ENCODE measurements around the gene HGF.

Gene HGF

DNA sequence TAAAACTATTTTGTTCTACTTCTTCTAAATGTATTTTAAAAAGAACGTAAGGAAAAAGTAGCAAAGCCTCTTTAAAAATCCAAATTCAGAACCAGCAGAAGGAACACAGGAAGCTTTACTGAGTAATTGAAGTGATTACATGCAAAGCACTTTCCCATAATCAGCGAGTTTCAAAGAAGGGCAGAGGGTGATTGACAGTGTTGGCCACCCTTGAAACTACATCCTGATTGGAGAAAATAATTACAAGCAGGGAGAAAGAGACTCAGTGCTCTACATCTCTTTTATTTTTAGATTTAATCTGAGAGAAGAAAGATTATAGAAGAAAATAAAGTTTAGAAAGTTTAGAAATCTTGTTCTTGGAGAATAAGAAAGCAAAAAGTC, 20.3 kb upstream of the HGF start:
- DNase-seq (ENCODE audit: low spot score in 2 of 2) = no peak
- no peak overlapping the region for H3K27ac Mint-ChIP-seq (ENCODE audit: low read depth)

DNA sequence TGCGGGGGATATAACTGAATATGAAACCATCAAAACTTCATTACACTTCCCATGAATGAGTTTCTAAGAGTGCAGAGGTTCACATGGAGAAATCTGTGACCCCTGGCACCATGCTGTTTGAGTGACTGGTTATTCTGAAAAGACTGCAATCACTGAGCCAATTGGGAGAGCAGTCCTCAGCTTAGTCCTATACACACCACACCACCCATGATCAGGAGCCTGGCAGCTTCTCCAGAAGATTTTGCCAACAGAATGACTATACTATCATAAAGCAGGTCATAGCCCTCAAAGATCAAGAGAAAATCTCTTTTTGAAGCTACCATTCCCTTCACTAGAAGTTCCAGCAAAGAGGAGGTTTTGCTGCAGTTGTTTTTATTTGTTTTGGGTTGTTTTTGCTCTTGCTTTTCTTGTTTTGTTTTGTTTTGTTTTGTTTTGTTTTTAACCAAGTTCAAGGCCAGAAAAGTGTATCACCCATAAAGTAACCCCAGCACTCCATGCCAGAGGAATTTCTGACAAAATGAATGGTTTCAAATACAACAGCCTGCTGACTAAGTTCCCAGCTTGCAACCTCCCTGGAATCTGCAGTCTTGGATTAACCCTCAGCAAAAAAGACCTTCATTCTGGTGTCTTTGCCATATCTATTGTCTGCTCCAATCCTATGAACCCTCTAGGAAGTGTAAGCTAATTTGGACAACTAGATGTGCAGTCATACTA, 19.7 kb upstream of the HGF start:
- no peak for DNase-seq (ENCODE audit: low spot score in 2 of 2)
- Mint-ChIP-seq H3K27ac (ENCODE audit: low read depth) (no peak overlapping the region), H3K4me3 (no peak overlapping the region)

More for the DNA sequence above, 20.3 kb upstream of the HGF start:
- no peak overlapping the region for H3K4me3 Mint-ChIP-seq
- H3K27me3 Mint-ChIP-seq = no peaks in the 10 kb centered on the region
- H3K36me3 Mint-ChIP-seq (ENCODE audit: insufficient read depth) = no peaks in the 10 kb centered on the region
- peaks cover 5% of the 10 kb centered on the region for H3K9me3 Mint-ChIP-seq
- ATAC-seq (replicated peaks; ENCODE audit: extremely low read depth, poor library complexity, severe bottlenecking) = no peak
- H3K4me1 Mint-ChIP-seq = no peaks in the 10 kb centered on the region

DNA sequence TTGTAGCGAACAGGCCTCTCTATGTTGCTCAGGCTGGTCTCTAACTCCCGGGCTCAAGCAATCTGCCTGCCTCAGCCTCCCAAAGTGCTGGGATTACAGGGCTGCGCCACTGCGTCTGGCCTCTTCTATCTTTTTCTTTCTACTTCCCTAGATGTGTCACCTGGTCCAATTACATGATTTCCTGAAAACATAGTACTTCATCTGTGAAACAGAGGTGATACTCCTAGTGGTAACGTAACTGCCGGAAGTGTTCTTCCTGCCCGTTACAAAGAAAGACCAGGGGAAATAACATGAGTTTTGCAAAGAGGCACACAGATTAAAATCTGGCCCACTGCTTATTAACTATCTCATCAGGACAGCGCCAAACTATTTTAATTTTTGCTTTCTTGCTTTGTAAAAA, 18.4 kb upstream of the HGF start:
- Mint-ChIP-seq H3K4me1 (no peaks in the 10 kb centered on the region), H3K36me3 (ENCODE audit: insufficient read depth) (no peaks in the 10 kb centered on the region), H3K27ac (ENCODE audit: low read depth) (no peak overlapping the region), H3K9me3 (peaks cover 5% of the 10 kb centered on the region), H3K4me3 (no peak overlapping the region), H3K27me3 (no peaks in the 10 kb centered on the region)
- ATAC-seq (replicated peaks; ENCODE audit: extremely low read depth, poor library complexity, severe bottlenecking) (no peak), DNase-seq (ENCODE audit: low spot score in 2 of 2) (no peak)

More for the DNA sequence above, 19.7 kb upstream of the HGF start:
- Mint-ChIP-seq H3K36me3 (ENCODE audit: insufficient read depth) (no peaks in the 10 kb centered on the region), H3K4me1 (no peaks in the 10 kb centered on the region), H3K9me3 (peaks cover 5% of the 10 kb centered on the region), H3K27me3 (no peaks in the 10 kb centered on the region)
- no peak for ATAC-seq (replicated peaks; ENCODE audit: extremely low read depth, poor library complexity, severe bottlenecking)

DNA sequence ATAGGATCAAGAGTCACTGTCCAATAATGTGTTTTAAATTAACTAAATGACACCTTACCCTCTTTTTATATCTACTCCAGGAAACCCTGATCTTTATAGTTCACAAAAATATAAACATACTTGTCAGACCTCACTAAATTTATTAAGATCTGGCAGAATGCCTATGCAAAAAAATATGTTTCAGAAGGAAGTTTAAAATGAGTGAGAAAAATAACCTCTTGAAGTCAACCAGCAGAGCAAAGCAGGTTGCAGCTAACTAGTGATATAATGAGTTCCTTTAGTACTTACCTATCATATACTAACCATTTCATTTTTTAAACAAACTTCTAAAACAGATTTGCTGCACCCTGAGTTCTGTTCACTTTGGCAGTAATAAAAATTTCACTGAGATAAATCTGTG, 14.0 kb upstream of the HGF start:
- Mint-ChIP-seq H3K27me3 (no peaks in the 10 kb centered on the region), H3K36me3 (ENCODE audit: insufficient read depth) (no peaks in the 10 kb centered on the region), H3K4me3 (no peak overlapping the region), H3K27ac (ENCODE audit: low read depth) (no peak overlapping the region), H3K9me3 (no peaks in the 10 kb centered on the region), H3K4me1 (no peaks in the 10 kb centered on the region)
- ATAC-seq (replicated peaks; ENCODE audit: extremely low read depth, poor library complexity, severe bottlenecking) (no peak), DNase-seq (ENCODE audit: low spot score in 2 of 2) (no peak)

DNA sequence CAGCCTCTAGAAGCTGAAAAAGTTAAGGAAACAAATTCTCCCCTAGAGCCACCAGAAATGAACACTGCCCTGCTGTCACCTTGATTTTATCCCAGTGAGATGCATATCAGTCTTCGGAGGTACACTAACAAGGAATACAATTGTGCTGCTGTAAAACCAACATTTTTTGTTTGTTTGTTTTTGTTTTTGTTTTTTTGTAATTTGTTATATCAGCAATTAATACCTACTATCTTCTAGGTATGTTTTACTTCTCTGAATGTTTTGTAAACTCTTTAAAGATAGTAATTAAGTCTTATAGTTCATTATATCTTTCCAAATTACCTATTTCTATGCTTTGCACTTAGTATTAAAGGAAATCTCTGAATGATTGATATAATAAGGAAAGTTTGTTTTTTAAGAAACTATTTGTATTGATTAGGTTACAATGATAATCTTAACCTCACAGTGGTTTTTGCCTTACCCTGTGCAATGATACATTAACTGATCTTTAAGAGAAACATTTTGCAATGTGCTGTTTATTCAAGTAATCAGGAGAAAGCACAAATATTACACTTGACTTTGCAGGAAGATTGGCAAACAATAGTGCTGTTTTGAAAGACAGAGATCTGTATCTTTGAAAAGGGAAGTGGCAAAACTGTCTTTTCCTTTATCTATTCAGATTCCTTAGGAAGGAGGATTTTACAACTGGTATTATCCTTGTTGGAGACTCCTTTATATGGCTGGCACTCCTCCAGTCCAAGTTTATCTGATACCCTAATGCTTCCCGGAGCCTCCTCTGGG, 11.3 kb upstream of the HGF start:
- no peak for ATAC-seq (replicated peaks; ENCODE audit: extremely low read depth, poor library complexity, severe bottlenecking)
- Mint-ChIP-seq H3K36me3 (ENCODE audit: insufficient read depth) (no peaks in the 10 kb centered on the region), H3K4me1 (no peaks in the 10 kb centered on the region)

DNA sequence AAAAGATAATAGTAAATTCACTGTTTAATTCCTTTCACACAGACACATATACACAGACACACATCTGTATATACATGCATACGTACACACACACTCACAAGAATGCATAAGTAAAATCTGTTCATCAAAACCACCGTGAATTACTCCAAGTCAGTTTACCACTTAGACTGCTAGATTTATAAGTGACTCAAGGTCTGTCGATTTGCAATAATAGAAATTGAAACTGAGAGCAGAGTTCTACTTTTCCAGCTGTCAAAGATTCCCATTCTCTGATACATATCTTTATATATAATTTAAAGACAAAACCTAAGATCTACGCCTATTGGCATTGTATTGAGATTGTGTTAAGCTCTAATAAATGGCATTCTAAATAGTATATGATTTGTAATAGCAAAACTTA, 9.9 kb upstream of the HGF start:
- H3K27me3 Mint-ChIP-seq = no peaks in the 10 kb centered on the region

More for the DNA sequence above, 11.3 kb upstream of the HGF start:
- Mint-ChIP-seq H3K9me3 (no peaks in the 10 kb centered on the region), H3K27me3 (no peaks in the 10 kb centered on the region), H3K4me3 (no peak overlapping the region), H3K27ac (ENCODE audit: low read depth) (no peak overlapping the region)
- DNase-seq (ENCODE audit: low spot score in 2 of 2) = no peak

DNA sequence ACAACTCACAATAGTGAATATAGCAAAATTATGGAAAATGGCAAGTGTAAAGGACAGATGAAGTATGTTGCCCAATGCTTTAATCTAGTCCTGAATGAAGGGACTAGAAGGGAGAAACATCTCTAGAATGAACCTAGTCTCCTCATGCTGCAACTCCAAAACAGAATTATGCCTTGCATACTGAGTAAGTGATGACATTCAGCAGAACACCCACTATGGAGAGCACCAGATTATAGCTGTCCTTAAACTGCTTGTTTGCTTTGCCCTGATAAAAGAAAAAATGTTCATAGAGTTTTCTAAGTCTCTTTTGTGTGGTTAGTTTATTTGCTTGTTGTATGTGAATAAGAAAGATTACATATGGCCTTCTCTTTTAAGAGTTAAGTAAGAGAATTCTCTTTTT, 7.8 kb upstream of the HGF start:
- Mint-ChIP-seq H3K9me3 (no peaks in the 10 kb centered on the region), H3K27ac (ENCODE audit: low read depth) (no peak overlapping the region), H3K27me3 (no peaks in the 10 kb centered on the region), H3K4me3 (no peak overlapping the region), H3K36me3 (ENCODE audit: insufficient read depth) (no peaks in the 10 kb centered on the region), H3K4me1 (no peaks in the 10 kb centered on the region)
- ATAC-seq (replicated peaks; ENCODE audit: extremely low read depth, poor library complexity, severe bottlenecking) (no peak), DNase-seq (ENCODE audit: low spot score in 2 of 2) (no peak)

More for the DNA sequence above, 9.9 kb upstream of the HGF start:
- Mint-ChIP-seq H3K36me3 (ENCODE audit: insufficient read depth) (no peaks in the 10 kb centered on the region), H3K4me1 (no peaks in the 10 kb centered on the region), H3K4me3 (no peak overlapping the region), H3K9me3 (no peaks in the 10 kb centered on the region), H3K27ac (ENCODE audit: low read depth) (no peak overlapping the region)
- DNase-seq (ENCODE audit: low spot score in 2 of 2) = no peak
- no peak for ATAC-seq (replicated peaks; ENCODE audit: extremely low read depth, poor library complexity, severe bottlenecking)

DNA sequence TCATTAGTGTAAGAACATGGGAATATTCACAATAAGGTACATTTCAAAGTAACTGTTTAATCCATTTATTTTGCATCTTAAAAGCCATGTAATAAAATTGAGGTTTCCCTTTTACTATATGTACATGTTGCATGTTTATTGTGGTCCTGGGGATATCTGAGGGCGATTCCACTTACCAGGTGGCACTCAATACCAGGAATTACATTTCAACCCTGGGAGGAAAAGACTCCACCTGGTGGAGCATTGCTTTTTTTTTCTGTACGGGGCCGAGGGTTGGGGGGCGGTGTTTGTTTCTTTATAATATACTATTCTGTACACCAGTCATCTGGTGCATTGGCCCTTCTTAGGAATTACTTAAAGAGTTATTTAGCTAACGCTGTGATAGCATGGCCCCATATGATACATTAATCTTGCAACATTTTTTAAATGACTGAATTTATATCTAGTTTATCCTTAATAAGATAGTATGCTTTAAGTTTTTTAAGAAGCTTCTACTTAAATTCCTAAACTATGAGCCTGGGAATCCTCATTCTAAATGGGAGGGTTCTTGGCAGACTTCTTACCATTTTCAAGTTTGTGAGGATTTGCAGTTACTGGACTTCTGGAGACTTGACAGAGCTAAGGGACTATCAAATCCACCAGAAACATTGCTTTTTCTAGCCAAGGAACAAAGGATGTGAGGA, 7.2 kb upstream of the HGF start:
- no peak for ATAC-seq (replicated peaks; ENCODE audit: extremely low read depth, poor library complexity, severe bottlenecking)
- DNase-seq (ENCODE audit: low spot score in 2 of 2) = no peak
- Mint-ChIP-seq H3K4me1 (no peaks in the 10 kb centered on the region), H3K9me3 (peaks cover under 1% of the 10 kb centered on the region), H3K27ac (ENCODE audit: low read depth) (no peak overlapping the region), H3K27me3 (no peaks in the 10 kb centered on the region), H3K4me3 (no peak overlapping the region), H3K36me3 (ENCODE audit: insufficient read depth) (no peaks in the 10 kb centered on the region)

DNA sequence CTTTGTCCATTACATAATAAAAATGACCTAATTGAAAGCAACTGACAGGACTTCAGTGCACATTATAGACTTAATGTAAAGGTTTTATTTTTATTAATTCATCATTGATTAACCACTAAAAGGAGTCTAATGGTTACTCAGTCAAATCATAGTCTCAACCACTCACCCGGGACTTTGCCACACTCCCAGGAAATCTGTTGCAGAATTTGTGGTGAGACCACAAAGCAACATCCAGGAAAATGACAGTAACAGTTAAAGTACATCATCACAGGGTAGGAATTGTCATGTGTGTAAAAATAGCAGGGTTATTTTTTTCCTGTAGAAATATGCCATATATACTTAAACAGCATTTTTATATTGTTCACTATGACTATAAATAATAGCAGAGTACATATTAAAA, 6.3 kb upstream of the HGF start:
- H3K27ac Mint-ChIP-seq (ENCODE audit: low read depth) = no peak overlapping the region
- H3K27me3 Mint-ChIP-seq = no peaks in the 10 kb centered on the region
- no peak for ATAC-seq (replicated peaks; ENCODE audit: extremely low read depth, poor library complexity, severe bottlenecking)
- DNase-seq (ENCODE audit: low spot score in 2 of 2) = no peak
- no peak overlapping the region for H3K4me3 Mint-ChIP-seq
- peaks cover 8% of the 10 kb centered on the region for H3K9me3 Mint-ChIP-seq
- no peaks in the 10 kb centered on the region for H3K4me1 Mint-ChIP-seq
- H3K36me3 Mint-ChIP-seq (ENCODE audit: insufficient read depth) = no peaks in the 10 kb centered on the region

DNA sequence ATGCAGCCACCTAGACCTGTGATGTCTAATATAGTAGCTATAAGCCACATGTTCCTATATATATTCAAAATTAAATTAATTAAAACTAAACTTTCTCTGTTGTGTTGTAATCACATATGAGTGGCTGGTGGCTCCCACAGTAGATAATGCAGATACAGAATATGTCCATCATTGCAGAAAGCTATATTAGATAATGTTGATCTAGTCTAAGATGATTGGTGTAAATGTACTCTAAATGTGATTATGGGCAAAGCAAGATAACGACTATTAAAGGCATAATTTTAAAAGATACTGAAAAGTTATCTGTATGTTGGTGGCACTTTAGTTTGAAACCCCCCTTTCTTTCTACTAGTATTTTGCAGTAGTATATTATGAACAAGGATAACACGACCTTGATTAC, 5.7 kb upstream of the HGF start:
- DNase-seq (ENCODE audit: low spot score in 2 of 2) (no peak), ATAC-seq (replicated peaks; ENCODE audit: extremely low read depth, poor library complexity, severe bottlenecking) (no peak)
- H3K4me1 Mint-ChIP-seq = no peaks in the 10 kb centered on the region
- no peak overlapping the region for H3K27ac Mint-ChIP-seq (ENCODE audit: low read depth)
- no peak overlapping the region for H3K4me3 Mint-ChIP-seq
- no peaks in the 10 kb centered on the region for H3K27me3 Mint-ChIP-seq
- no peaks in the 10 kb centered on the region for H3K36me3 Mint-ChIP-seq (ENCODE audit: insufficient read depth)
- peaks cover 8% of the 10 kb centered on the region for H3K9me3 Mint-ChIP-seq

DNA sequence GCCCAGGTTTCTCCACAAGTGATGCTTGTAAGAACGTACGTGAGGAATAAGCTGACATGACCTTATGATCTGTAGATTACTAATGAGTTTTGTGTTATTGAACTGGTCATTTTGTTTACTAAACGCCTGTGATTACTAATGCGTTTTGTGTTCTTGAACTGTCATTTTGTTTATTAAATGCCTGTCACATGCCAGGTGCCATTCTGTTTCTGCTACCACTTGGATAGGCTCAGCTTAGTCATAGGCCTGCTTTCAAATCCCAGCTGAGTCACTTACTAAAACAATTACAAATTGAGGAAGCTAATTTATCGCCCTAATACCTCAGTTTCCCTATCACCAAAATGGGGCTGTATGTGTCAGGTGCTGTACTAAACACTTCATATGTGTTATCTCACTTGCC, 4.7 kb upstream of the HGF start:
- Mint-ChIP-seq H3K4me3 (no peak overlapping the region), H3K36me3 (ENCODE audit: insufficient read depth) (no peaks in the 10 kb centered on the region), H3K27me3 (no peaks in the 10 kb centered on the region), H3K9me3 (peaks cover 11% of the 10 kb centered on the region), H3K4me1 (no peaks in the 10 kb centered on the region), H3K27ac (ENCODE audit: low read depth) (no peak overlapping the region)
- ATAC-seq (replicated peaks; ENCODE audit: extremely low read depth, poor library complexity, severe bottlenecking) = no peak
- no peak for DNase-seq (ENCODE audit: low spot score in 2 of 2)

DNA sequence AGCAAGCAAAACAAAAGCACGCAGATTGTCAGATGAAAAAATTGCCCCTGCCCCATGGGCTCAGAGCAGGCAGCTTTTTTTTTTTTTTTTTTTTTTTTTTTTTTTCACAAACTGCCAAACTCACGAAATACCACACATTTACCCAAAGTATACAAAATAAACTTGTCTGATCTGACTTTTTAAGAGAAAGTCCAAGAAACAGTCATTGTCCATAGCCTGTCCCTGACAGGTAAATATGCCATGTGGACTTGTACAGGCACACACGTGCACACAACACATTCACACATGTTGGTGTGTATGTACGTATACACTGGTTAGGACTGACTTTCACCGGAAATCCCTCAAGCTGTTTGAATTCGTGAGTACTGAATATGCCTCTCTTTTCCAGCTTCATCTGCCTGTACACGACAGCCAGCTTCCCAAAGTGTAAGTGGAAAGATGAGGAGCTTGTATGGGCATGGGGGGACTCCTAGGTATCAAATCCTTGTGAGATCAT, 929 bp upstream of the HGF start:
- no peak overlapping the region for H3K4me3 Mint-ChIP-seq
- no peaks in the 10 kb centered on the region for H3K36me3 Mint-ChIP-seq (ENCODE audit: insufficient read depth)
- no peak for ATAC-seq (replicated peaks; ENCODE audit: extremely low read depth, poor library complexity, severe bottlenecking)
- H3K27me3 Mint-ChIP-seq = no peaks in the 10 kb centered on the region
- no peaks in the 10 kb centered on the region for H3K4me1 Mint-ChIP-seq
- peaks cover 26% of the 10 kb centered on the region for H3K9me3 Mint-ChIP-seq
- DNase-seq (ENCODE audit: low spot score in 2 of 2) = no peak
- no peak overlapping the region for H3K27ac Mint-ChIP-seq (ENCODE audit: low read depth)

Measured in central memory CD8-positive, alpha-beta T cell (primary cell).